Transverse colon (tissue), 4 donors: Measurements from ENCODE around the gene GBF1. TPM values are rescaled to one million over a fixed set of nuclear protein-coding genes. Genes with fewer than 3 reads are reported as not detected.
"Not testable (repeated sequence)": the region's sequence is repeated elsewhere in the genome, so short reads cannot be mapped to it uniquely, and the experiment has no call there.

Experiments used
- DNase-seq: peaks from one replicate; pipeline ENCODE4 v3.0.0-alpha.2; 2019
- H3K27ac ChIP-seq, 4 donors: fragments of 200-600 bp; sonication (generic); 2 replicates each; pipeline ENCODE4 v1.5.1; 2016 to 2018; ENCODE audit warnings: inconsistent platforms in 4 of 4
- H3K27me3 ChIP-seq: fragments of 200-600 bp; sonication (generic); 2 replicates; pipeline ENCODE4 v1.5.1; 2017; ENCODE audit warnings: inconsistent platforms
- H3K36me3 ChIP-seq, 4 donors: fragments of 200-600 bp; sonication (generic); 2 replicates each; pipeline ENCODE4 v1.5.1; 2017 to 2019; ENCODE audit warnings: inconsistent platforms in 4 of 4
- H3K4me1 ChIP-seq, 4 donors: fragments of 200-600 bp; sonication (generic); 2 replicates each; pipeline ENCODE4 v1.5.1; 2017 to 2020; ENCODE audit warnings: inconsistent platforms in 4 of 4
- H3K4me3 ChIP-seq, 4 donors: fragments of 200-600 bp; sonication (generic); 1 replicate in 1 of 4; 2 replicates in 3 of 4; pipeline versions ENCODE4 v1.5.1 to v1.6.1; 2017 to 2019; ENCODE audit warnings: inconsistent platforms in 4 of 4
- H3K9me3 ChIP-seq, 2 donors: fragments of 200-600 bp; sonication (generic); 2 replicates each; pipeline ENCODE4 v1.5.1; 2017 to 2019; ENCODE audit warnings: inconsistent platforms in 2 of 2
- EP300 ChIP-seq: sonication (generic); formaldehyde crosslinking; IDR thresholded peaks from one replicate; pipeline ENCODE4 v1.6.1; 2017; ENCODE audit warnings: antibody characterized with exemption, low read depth
- POLR2A ChIP-seq: fragments of 450-650 bp; IDR thresholded peaks from one replicate; pipeline ENCODE4 v1.6.1; 2016; ENCODE audit warnings: antibody characterized with exemption, mild to moderate bottlenecking, moderate library complexity
- POLR2AphosphoS5 ChIP-seq, 3 donors: sonication (generic); formaldehyde crosslinking; IDR thresholded peaks; one replicate each; pipeline ENCODE4 v1.6.1; 2016; ENCODE audit warnings: antibody characterized with exemption in 3 of 3
- WGBS, 2 donors: methylation state at CpG; one replicate each; pipeline ENCODE4 v1.1.5; 2018; ENCODE audit warnings: low coverage in 1 of 2; 5-methylcytosine and 5-hydroxymethylcytosine counted together
- in situ Hi-C, 4 donors: fragments of 200-750 bp; cut with MboI; loops; one replicate each; pipeline versions ENCODE4 v1.15.0 to v1.15.1; 2017; ENCODE audit warnings: low sequenced_read_pairs in 3 of 4, low pct_ligation_motif_present in 1 of 4, low pct_unique_long_range_greater_than_20kb in 1 of 4
- intact Hi-C: fragments of 100-400 bp; cut with DNase I; formaldehyde crosslinking; loops from one replicate; pipeline ENCODE4 v1.15.1; 2023; ENCODE audit warnings: low total_unique reads
- total RNA-seq, 4 donors: library from RNA; depleted of rRNA; stranded (reverse); fragments of >200 nt; gene quantifications; one replicate each; pipeline ENCODE4 v1.1.0, GENCODE V29; 2016
- TF ChIP-seq, protein P1 (sequence below), 5 experiments: fragments of 200-600 bp in 3 of 5; fragments of 450-650 bp in 2 of 5; sonication (generic) in 3 of 5; IDR thresholded peaks; 1 replicate in 2 of 5; 2 replicates in 3 of 5; pipeline ENCODE4 v1.5.1; 2016 to 2017; ENCODE audit warnings: antibody characterized with exemption in 5 of 5, inconsistent platforms in 3 of 5, mild to moderate bottlenecking in 2 of 5, moderate library complexity in 1 of 5

GBF1 gene
- total RNA-seq, 4 donors from 2014 or later, result 60.5 to 97.6 (median 67.5) TPM

DNA sequence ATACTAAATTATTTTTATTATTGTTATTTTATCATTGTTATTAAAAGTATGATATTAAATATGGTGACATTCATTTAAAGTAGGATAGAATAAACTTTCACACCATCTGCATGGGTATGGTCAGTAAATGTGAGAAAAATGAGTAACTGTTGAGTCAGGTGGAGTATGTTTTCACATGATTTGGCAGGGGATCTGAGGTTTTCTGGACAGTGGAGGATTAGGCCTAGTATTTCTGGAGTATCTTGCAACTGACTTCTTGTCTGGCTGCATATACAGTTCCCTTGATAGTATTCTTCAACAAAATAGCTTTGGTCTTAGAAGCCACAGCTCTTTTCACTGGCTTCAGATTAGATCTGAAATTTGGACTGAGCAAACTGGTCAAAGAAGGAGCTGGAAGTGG, 54.5 kb downstream of the GBF1 start:
- intact Hi-C loops, result no loop called here
- TF ChIP-seq POLR2AphosphoS5 (IDR thresholded peaks at IDR 0.05) (no peak), EP300 (no peak), POLR2A (no peak)
- no peak overlapping the region for H3K27ac ChIP-seq
- no peak overlapping the region for H3K4me3 ChIP-seq
- no peak for DNase-seq
- peaks cover 0 to 11% (median 4%) of the 10 kb centered on the region in 4 donors for H3K4me1 ChIP-seq
- H3K9me3 ChIP-seq, result no peaks in the 10 kb centered on the region
- no peaks in the 10 kb centered on the region for H3K27me3 ChIP-seq
- H3K36me3 ChIP-seq, result no peaks in the 10 kb centered on the region
- in situ Hi-C loops, result no loop called here

DNA sequence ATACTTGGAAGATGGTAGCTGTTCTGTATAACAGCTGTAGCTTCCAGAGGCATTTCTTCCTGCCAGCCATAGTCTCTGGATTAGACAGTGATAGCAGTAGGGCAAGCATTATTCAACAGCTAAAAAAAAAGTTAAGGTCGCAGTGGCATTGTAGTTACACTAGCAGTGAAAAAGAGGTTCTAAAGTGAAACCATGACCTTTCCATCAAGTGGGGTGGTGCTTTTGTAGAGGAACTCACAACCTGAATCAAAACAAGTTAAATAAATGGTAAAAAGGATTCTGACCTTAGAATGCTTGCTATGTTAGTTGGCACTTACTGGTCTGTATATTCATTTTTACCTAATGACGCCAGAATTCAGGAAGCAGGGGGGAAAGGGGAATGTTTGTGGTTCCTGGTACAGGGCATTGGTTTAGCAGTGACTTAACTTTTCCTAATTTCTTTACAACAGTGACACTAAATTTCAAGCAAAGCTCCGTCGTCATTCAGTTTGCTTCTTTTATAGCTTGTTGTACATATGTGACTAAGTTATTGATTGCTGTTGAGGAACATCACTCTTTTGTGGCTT, 55.0 kb downstream of the GBF1 start:
- H3K9me3 ChIP-seq, result no peaks in the 10 kb centered on the region
- TF ChIP-seq, protein P1, sequence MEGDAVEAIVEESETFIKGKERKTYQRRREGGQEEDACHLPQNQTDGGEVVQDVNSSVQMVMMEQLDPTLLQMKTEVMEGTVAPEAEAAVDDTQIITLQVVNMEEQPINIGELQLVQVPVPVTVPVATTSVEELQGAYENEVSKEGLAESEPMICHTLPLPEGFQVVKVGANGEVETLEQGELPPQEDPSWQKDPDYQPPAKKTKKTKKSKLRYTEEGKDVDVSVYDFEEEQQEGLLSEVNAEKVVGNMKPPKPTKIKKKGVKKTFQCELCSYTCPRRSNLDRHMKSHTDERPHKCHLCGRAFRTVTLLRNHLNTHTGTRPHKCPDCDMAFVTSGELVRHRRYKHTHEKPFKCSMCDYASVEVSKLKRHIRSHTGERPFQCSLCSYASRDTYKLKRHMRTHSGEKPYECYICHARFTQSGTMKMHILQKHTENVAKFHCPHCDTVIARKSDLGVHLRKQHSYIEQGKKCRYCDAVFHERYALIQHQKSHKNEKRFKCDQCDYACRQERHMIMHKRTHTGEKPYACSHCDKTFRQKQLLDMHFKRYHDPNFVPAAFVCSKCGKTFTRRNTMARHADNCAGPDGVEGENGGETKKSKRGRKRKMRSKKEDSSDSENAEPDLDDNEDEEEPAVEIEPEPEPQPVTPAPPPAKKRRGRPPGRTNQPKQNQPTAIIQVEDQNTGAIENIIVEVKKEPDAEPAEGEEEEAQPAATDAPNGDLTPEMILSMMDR (IDR thresholded peaks at IDR 0.05), result no peak
- TF ChIP-seq POLR2AphosphoS5 (IDR thresholded peaks at IDR 0.05) (no peak), EP300 (no peak), POLR2A (no peak)
- DNase-seq, result no peak
- H3K36me3 ChIP-seq, result no peaks in the 10 kb centered on the region
- 51 to 77% methylated on average over 4 of the region's 4 CpGs for WGBS, 2 donors
- peaks cover 0 to 11% (median 4%) of the 10 kb centered on the region in 4 donors for H3K4me1 ChIP-seq
- H3K4me3 ChIP-seq, result no peak overlapping the region
- H3K27me3 ChIP-seq, result no peaks in the 10 kb centered on the region
- no peak overlapping the region for H3K27ac ChIP-seq
- intact Hi-C loops (no loop called here), in situ Hi-C loops (no loop called here)

DNA sequence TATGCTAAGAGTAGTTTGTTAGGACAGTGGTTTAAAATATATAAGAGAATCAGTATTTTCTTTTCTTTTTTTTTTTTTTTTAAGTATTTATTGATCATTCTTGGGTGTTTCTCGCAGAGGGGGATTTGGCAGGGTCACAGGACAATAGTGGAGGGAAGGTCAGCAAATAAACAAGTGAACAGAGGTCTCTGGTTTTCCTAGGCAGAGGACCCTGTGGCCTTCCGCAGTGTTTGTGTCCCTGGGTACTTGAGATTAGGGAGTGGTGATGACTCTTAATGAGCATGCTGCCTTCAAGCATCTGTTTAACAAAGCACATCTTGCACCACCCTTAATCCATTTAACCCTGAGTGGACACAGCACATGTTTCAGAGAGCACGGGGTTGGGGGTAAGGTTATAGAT, 55.6 kb downstream of the GBF1 start:
- H3K27ac ChIP-seq, H3K9me3 ChIP-seq, DNase-seq, in situ Hi-C loops, H3K4me3 ChIP-seq, H3K36me3 ChIP-seq, H3K27me3 ChIP-seq, intact Hi-C loops: not testable (repeated sequence)
- WGBS, 2 donors, result 68 to 83% methylated on average over 1 to 2 of the region's 3 CpGs
- peaks cover 0 to 11% (median 4%) of the 10 kb centered on the region in 4 donors for H3K4me1 ChIP-seq

DNA sequence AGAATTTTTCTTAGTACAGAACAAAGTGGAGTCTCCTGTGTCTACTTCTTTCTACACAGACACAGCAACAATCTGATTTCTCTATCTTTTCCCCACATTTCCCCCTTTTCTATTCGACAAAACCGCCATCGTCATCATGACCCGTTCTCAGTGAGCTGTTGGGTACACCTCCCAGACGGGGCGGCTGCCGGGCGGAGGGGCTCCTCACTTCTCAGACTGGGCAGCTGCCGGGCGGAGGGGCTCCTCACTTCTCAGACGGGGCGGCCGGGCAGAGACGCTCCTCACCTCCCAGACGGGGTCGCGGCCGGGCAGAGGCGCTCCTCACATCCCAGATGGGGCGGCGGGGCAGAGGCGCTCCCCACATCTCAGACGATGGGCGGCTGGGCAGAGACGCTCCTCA, 56.0 kb downstream of the GBF1 start:
- intact Hi-C loops, in situ Hi-C loops, H3K36me3 ChIP-seq, H3K27me3 ChIP-seq, H3K27ac ChIP-seq, H3K4me3 ChIP-seq, H3K9me3 ChIP-seq, DNase-seq: not testable (repeated sequence)
- H3K4me1 ChIP-seq, result peaks cover 0 to 11% (median 4%) of the 10 kb centered on the region in 4 donors
- 85 to 89% methylated on average over 4 to 11 of the region's 25 CpGs for WGBS, 2 donors

DNA sequence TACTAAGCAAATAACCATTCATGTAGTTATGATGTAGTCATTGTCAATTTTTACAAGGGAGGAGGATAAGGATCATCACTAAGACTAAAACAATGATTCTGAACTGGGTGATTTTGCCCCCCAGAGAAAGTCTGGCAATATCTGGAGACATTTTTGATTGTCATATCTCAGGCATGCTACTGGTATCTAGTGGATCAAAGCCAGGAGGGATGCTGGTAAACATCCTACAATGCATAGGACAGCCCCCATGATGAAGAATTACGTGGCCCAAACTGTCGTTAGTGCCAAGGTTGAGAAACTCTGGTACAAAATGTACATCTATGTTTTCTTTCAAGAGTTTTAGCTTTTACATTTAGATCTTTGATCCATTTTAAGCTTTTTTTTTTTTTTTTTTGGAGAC, 57.3 kb downstream of the GBF1 start:
- H3K4me1 ChIP-seq, result peaks cover 0 to 11% (median 4%) of the 10 kb centered on the region in 4 donors
- H3K27me3 ChIP-seq, result no peaks in the 10 kb centered on the region
- no peaks in the 10 kb centered on the region for H3K9me3 ChIP-seq
- no peak overlapping the region for H3K27ac ChIP-seq
- 97 to 100% methylated on average over 2 of the region's 2 CpGs for WGBS, 2 donors
- in situ Hi-C loops (no loop called here), intact Hi-C loops (no loop called here)
- TF ChIP-seq POLR2A, result no peak
- TF ChIP-seq POLR2AphosphoS5 (IDR thresholded peaks at IDR 0.05), result no peak
- no peak for TF ChIP-seq EP300
- TF ChIP-seq, protein P1 (IDR thresholded peaks at IDR 0.05), result no peak
- no peaks in the 10 kb centered on the region for H3K36me3 ChIP-seq
- no peak for DNase-seq
- H3K4me3 ChIP-seq, result no peak overlapping the region

DNA sequence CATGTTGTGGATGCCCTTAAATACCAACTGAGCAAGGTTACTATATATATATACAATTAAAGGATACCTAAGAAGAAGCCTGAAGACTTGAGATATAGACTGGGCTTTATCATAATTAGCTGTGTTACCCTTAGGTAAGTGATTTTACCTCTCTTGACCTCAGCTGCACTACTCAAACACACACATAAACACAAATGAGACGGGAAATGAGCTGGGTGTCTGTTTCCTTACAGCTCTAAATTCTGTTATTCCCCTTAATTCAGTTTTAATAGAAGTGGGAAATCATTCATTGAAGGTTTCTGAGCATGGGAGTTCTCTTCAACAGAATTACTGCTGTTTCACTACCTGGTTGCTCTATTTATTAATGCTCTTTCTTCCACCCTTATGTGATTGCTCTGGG, 60.7 kb downstream of the GBF1 start:
- no peak overlapping the region for H3K4me3 ChIP-seq

More for the DNA sequence above, 60.7 kb downstream of the GBF1 start:
- no peaks in the 10 kb centered on the region for H3K9me3 ChIP-seq
- TF ChIP-seq POLR2AphosphoS5 (IDR thresholded peaks at IDR 0.05) (no peak), POLR2A (no peak), EP300 (no peak)
- TF ChIP-seq, protein P1 (IDR thresholded peaks at IDR 0.05), result no peak
- intact Hi-C loops (no loop called here), in situ Hi-C loops (no loop called here)
- no peak overlapping the region for H3K27ac ChIP-seq
- no peak for DNase-seq
- no peaks in the 10 kb centered on the region for H3K36me3 ChIP-seq
- peaks cover 6 to 14% (median 12%) of the 10 kb centered on the region in 4 donors for H3K4me1 ChIP-seq
- no peaks in the 10 kb centered on the region for H3K27me3 ChIP-seq
- WGBS, 2 donors, result 70 to 82% methylated on average over 1 of the region's 1 CpG
